Tibial artery (tissue), 4 donors: ENCODE data around the gene KCNK17.

ENCODE experiments used
- DNase-seq, 2 donors: peaks; one replicate each; pipeline ENCODE4 v3.0.0-alpha.2; 2019
- H3K27ac ChIP-seq, 2 donors: fragments of 200-600 bp; sonication (generic) in 1 of 2; 1 replicate in 1 of 2; 2 replicates in 1 of 2; pipeline ENCODE4 v1.5.1; 2018 to 2019; ENCODE audit warnings: mild to moderate bottlenecking in 1 of 2
- H3K27me3 ChIP-seq, 2 donors: fragments of 200-600 bp; sonication (generic) in 1 of 2; one replicate each; pipeline versions ENCODE4 v1.5.1 to v1.6.0; 2016 to 2019
- H3K36me3 ChIP-seq, 3 donors: fragments of 200-600 bp; sonication (generic) in 2 of 3; one replicate each; pipeline ENCODE4 v1.5.1; 2016 to 2019; ENCODE audit warnings: mild to moderate bottlenecking in 2 of 3
- H3K4me1 ChIP-seq, 4 donors: fragments of 200-600 bp; sonication (generic) in 2 of 4; 1 replicate in 3 of 4; 2 replicates in 1 of 4; pipeline ENCODE4 v1.5.1; 2016 to 2019
- H3K4me3 ChIP-seq, 2 donors: fragments of 200-600 bp; sonication (generic) in 1 of 2; 1 replicate in 1 of 2; 2 replicates in 1 of 2; pipeline ENCODE4 v1.5.1; 2018 to 2019; ENCODE audit warnings: mild to moderate bottlenecking in 2 of 2
- H3K9me3 ChIP-seq, 3 donors: fragments of 200-600 bp; sonication (generic) in 1 of 3; one replicate each; pipeline ENCODE4 v1.5.1; 2016 to 2019
- CTCF ChIP-seq, 2 experiments: fragments of 200-600 bp in 1 of 2; fragments of 450-650 bp in 1 of 2; IDR thresholded peaks; one replicate each; pipeline ENCODE4 v1.5.1; 2017 to 2019; ENCODE audit warnings: antibody characterized with exemption in 2 of 2, mild to moderate bottlenecking in 1 of 2, moderate library complexity in 1 of 2
- intact Hi-C: fragments of 100-400 bp; cut with DNase I; formaldehyde crosslinking; loops from one replicate; pipeline ENCODE4 v1.15.0; 2023; ENCODE audit warnings: low total_unique reads

The KCNK17 gene

GRCh38 chr6:39274471-39274870 lies 39.7 kb downstream of the KCNK17 start:
- H3K27me3 ChIP-seq: no peaks in the 10 kb centered on the region
- intact Hi-C loops: no loop called here
- TF ChIP-seq CTCF (IDR thresholded peaks at IDR 0.05): no peak

DNA sequence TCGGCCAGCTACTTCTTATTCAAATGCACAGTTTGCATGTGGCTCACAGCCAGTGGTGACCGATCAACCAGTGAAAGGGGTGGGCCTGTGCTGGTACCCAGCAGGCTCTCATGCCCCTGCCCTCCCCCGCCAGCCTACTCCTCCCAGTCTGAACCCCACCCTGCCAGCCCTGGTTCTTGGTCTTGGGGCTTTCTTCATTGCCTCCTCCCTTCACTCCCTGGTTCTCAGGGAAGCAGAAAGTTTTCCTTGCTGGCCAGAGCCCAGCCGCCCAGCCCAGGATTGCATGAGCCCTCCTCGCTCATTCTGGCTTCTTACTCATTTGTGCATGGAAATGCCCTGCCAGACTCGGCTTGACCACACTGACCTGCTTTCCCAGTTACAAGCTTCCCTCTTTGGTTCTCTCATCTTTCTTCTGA lies 40.8 kb downstream of the KCNK17 start:
- no peaks in the 10 kb centered on the region for H3K27me3 ChIP-seq
- no peaks in the 10 kb centered on the region for H3K36me3 ChIP-seq
- intact Hi-C loops: no loop called here
- DNase-seq: no peak
- TF ChIP-seq CTCF (IDR thresholded peaks at IDR 0.05): no peak
- H3K4me3 ChIP-seq: no peak overlapping the region
- no peak overlapping the region for H3K27ac ChIP-seq
- H3K4me1 ChIP-seq: no peaks in the 10 kb centered on the region
- no peaks in the 10 kb centered on the region for H3K9me3 ChIP-seq

More at GRCh38 chr6:39274471-39274870, 39.7 kb downstream of the KCNK17 start:
- Histone ChIP-seq H3K4me3 (no peak overlapping the region), H3K4me1 (no peaks in the 10 kb centered on the region), H3K9me3 (no peaks in the 10 kb centered on the region), H3K36me3 (no peaks in the 10 kb centered on the region), H3K27ac (no peak overlapping the region)
- no peak for DNase-seq

DNA sequence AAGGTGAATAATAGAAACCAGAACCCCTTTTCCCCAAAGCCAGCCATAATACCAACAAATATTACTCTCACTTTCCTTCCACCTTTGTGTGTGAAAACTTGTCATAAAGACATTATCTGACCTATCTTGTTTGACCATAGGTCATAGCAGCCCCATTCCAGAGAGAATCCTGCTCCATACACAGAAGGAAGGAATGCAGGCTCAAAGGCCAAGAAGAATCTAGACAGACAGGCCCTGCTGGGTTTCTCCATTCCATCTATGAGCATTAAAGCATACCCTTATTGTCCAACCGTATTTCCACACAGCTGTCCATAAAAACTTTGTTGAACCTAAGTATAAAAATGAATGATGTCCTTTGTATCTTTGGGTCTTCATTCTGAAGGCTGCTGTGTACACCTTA lies 44.3 kb downstream of the KCNK17 start:
- Histone ChIP-seq H3K4me3 (no peak overlapping the region), H3K4me1 (no peaks in the 10 kb centered on the region), H3K9me3 (no peaks in the 10 kb centered on the region), H3K27ac (no peak overlapping the region), H3K27me3 (no peaks in the 10 kb centered on the region), H3K36me3 (no peaks in the 10 kb centered on the region)
- intact Hi-C loops: no loop called here
- no peak for DNase-seq
- TF ChIP-seq CTCF (IDR thresholded peaks at IDR 0.05): no peak

- Histone ChIP-seq H3K4me1 (no peaks in the 10 kb centered on the region), H3K4me3 (no peak overlapping the region), H3K36me3 (no peaks in the 10 kb centered on the region), H3K27me3 (no peaks in the 10 kb centered on the region), H3K9me3 (no peaks in the 10 kb centered on the region), H3K27ac (no peak overlapping the region)
- TF ChIP-seq CTCF (IDR thresholded peaks at IDR 0.05): no peak
- no peak for DNase-seq
- intact Hi-C loops: no loop called here
Measured at GRCh38 chr6:39268721-39269120, 45.5 kb downstream of the KCNK17 start.

DNA sequence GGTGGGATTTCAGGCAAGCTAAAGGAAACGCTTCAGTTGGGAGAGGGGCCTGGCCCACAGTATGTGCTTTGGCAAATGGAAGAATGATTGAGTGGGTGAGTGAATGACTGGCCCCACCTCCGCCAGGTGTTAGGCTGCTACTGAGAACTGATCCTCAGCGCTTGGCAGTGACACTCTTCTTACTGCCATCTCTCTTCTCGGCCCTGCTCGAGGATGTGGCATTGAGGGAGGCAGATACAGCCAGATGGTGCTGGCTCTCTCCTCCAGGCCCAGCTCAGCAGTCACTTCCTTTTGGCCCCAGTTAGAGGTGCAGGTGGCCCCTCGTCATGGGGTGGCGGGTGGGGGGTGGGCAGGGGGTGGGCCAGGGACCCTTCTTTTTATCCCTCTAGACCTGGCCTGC lies 46.0 kb downstream of the KCNK17 start:
- no peak for DNase-seq
- H3K9me3 ChIP-seq: no peaks in the 10 kb centered on the region
- no peak for TF ChIP-seq CTCF (IDR thresholded peaks at IDR 0.05)
- intact Hi-C loops: no loop called here
- H3K36me3 ChIP-seq: no peaks in the 10 kb centered on the region
- no peaks in the 10 kb centered on the region for H3K27me3 ChIP-seq
- no peaks in the 10 kb centered on the region for H3K4me1 ChIP-seq
- no peak overlapping the region for H3K27ac ChIP-seq
- H3K4me3 ChIP-seq: no peak overlapping the region

DNA sequence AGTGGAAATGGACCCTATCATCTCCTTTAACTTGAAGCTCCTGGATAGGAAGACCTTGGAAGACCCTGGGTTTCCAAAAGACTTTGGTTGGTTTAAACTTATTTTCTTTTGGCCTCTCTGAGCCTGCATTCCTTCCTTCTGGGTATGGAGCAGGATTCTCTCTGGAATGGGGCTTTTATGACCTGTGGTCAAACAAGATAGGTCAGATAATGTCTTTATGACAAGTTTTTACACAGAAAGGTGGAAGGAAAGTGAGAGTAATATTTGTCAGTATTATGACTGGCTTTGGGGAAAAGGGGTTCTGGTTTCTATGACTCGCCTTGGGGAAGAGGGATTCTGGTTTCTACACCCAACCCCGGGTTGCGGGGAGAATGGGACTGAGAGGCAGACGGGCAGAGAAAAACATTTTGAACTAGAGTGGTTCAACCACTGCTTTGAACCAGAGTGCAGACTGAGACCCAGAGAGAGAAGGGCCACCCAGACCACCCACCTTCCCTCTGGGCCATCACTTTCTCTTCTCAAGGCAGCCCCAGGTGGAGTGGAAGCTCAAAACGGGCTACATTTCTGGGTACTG lies 47.4 kb downstream of the KCNK17 start:
- H3K4me1 ChIP-seq: no peaks in the 10 kb centered on the region
- peaks cover 0 to 2% of the 10 kb centered on the region in 2 donors for H3K27me3 ChIP-seq
- no peak overlapping the region for H3K4me3 ChIP-seq

More for the DNA sequence above, 47.4 kb downstream of the KCNK17 start:
- no peak for TF ChIP-seq CTCF (IDR thresholded peaks at IDR 0.05)
- intact Hi-C loops: no loop called here
- Histone ChIP-seq H3K9me3 (no peaks in the 10 kb centered on the region), H3K27ac (no peak overlapping the region), H3K36me3 (no peaks in the 10 kb centered on the region)
- DNase-seq: no peak
